Lung (tissue), 12 donors: ENCODE results near the gene MTHFD2L. TPM values are rescaled to one million over a fixed set of nuclear protein-coding genes. Genes with fewer than 3 reads are reported as not detected.

ENCODE experiments used
- ATAC-seq: fragments of 200-7000 bp; cut with Tn5 transposase; one replicate; pipeline ENCODE4 v1.9.1; 2020; ENCODE audit warnings: moderate number of reproducible peaks; ENCODE audit not compliant: insufficient read depth, low FRiP score
- DNase-seq, 3 donors: peaks; one replicate each; pipeline ENCODE4 v3.0.0-alpha.2; 2013 to 2017
- H3K27ac ChIP-seq, 2 donors: one replicate each; pipeline ENCODE4 v1.5.1; 2013; ENCODE audit warnings: mild to moderate bottlenecking in 2 of 2, moderate library complexity in 2 of 2, control low read depth in 1 of 2, inconsistent platforms in 1 of 2, low read depth in 1 of 2, low read length in 1 of 2
- H3K27me3 ChIP-seq, 3 donors: one replicate each; pipeline ENCODE4 v1.5.1; 2013; ENCODE audit warnings: low read length in 2 of 3; ENCODE audit not compliant: control insufficient read depth in 3 of 3, insufficient read depth in 3 of 3
- H3K36me3 ChIP-seq, 4 donors: one replicate each; pipeline ENCODE4 v1.5.1; 2013; ENCODE audit warnings: low read length in 4 of 4, mild to moderate bottlenecking in 1 of 4, moderate library complexity in 1 of 4; ENCODE audit not compliant: control insufficient read depth in 4 of 4, insufficient read depth in 4 of 4
- H3K4me1 ChIP-seq, 5 donors: one replicate each; pipeline ENCODE4 v1.5.1; 2013; ENCODE audit warnings: low read length in 5 of 5, mild to moderate bottlenecking in 2 of 5, moderate library complexity in 1 of 5; ENCODE audit not compliant: control insufficient read depth in 5 of 5, insufficient read depth in 5 of 5
- H3K4me3 ChIP-seq: one replicate; pipeline ENCODE4 v1.5.1; 2013; ENCODE audit warnings: mild to moderate bottlenecking, control low read depth, moderate library complexity
- H3K9ac ChIP-seq, 2 donors: one replicate each; pipeline ENCODE4 v1.5.1; 2013; ENCODE audit warnings: low read length in 2 of 2, control low read depth in 1 of 2; ENCODE audit not compliant: insufficient read depth in 1 of 2
- H3K9me3 ChIP-seq, 4 donors: one replicate each; pipeline ENCODE4 v1.5.1; 2013; ENCODE audit warnings: low read length in 3 of 4, mild to moderate bottlenecking in 1 of 4, moderate library complexity in 1 of 4; ENCODE audit not compliant: control insufficient read depth in 4 of 4, insufficient read depth in 3 of 4
- CTCF ChIP-seq: IDR thresholded peaks from 2 replicates; pipeline ENCODE4 v1.5.1; 2012; ENCODE audit warnings: mild to moderate bottlenecking; ENCODE audit errors: control extremely low read depth, extremely low read depth
- WGBS, 2 donors: extraction: QIAGEN DNeasy Blood & Tissue Kit; methylation state at CpG; one replicate each; pipeline ENCODE4 v1.1.7; 2013; 5-methylcytosine and 5-hydroxymethylcytosine counted together
- polyA plus RNA-seq, 2 donors: library from polyadenylated mRNA; stranded (reverse); fragments of 200-250 nt; gene quantifications; one replicate each; pipeline ENCODE4 v1.2.1, GENCODE V29; 2013
- total RNA-seq, 2 donors: library from RNA; depleted of rRNA in 1 of 2; stranded (reverse); fragments of >200 nt in 1 of 2; gene quantifications; one replicate each; pipeline ENCODE4 v1.2.1, GENCODE V29; 2014 to 2021
- donor health status: control.
- donor health status: control.
- donor health status: Bipolar disorder and iron deficiency.
- donor health status: healthy.
- donor health status: DM: yes; HTN: yes; CAD: no.

The MTHFD2L gene
- total and polyA plus RNA-seq, 4 donors, result 11.9 to 32.1 (median 15.4) TPM

GRCh38 chr4:74237425-74237966, 79.6 kb downstream of the MTHFD2L start:
- Histone ChIP-seq H3K4me3 (no peak overlapping the region), H3K9ac (no peak overlapping the region), H3K27me3 (no peaks in the 10 kb centered on the region), H3K36me3 (peaks cover 0 to 2% (median 0%) of the 10 kb centered on the region in 4 donors), H3K27ac (no peak overlapping the region), H3K9me3 (no peaks in the 10 kb centered on the region), H3K4me1 (no peaks in the 10 kb centered on the region)
- DNase-seq (no peak), ATAC-seq (no peak)
- WGBS, 2 donors, result 83 to 95% methylated on average over 3 of the region's 3 CpGs
- TF ChIP-seq CTCF, result no peak

GRCh38 chr4:74244049-74244448, 86.1 kb downstream of the MTHFD2L start:
- no peak for DNase-seq
- no peaks in the 10 kb centered on the region for H3K4me1 ChIP-seq
- no peak overlapping the region for H3K9ac ChIP-seq
- no peak overlapping the region for H3K4me3 ChIP-seq
- no peaks in the 10 kb centered on the region for H3K27me3 ChIP-seq
- TF ChIP-seq CTCF, result no peak
- H3K36me3 ChIP-seq, result peaks cover 0 to 2% (median 0%) of the 10 kb centered on the region in 4 donors
- H3K9me3 ChIP-seq, result no peaks in the 10 kb centered on the region
- no peak for ATAC-seq
- no peak overlapping the region for H3K27ac ChIP-seq

DNA sequence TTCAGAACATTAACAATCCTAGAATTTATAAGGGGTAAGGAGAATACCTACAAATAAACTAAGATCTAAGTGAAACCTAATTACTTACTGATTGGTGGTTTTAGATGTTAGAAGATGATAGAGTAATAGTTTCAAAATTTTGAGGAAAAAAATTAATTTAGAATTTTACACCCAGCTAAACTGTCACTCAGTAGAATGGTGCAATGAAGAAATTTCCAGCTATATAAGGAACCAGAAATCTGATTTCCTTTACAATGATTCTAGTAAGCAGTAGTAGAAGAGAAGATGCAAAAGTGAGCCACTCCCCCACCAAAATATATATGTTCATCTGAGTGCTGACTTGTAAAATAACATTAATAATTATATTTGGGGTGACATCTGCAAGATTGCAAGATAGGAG, 95.0 kb downstream of the MTHFD2L start:
- peaks cover 0 to 8% (median 2%) of the 10 kb centered on the region in 4 donors for H3K9me3 ChIP-seq
- TF ChIP-seq CTCF, result no peak
- no peak overlapping the region for H3K27ac ChIP-seq
- no peak for ATAC-seq
- no peaks in the 10 kb centered on the region for H3K36me3 ChIP-seq
- H3K4me3 ChIP-seq, result no peak overlapping the region
- no peaks in the 10 kb centered on the region for H3K27me3 ChIP-seq
- no peaks in the 10 kb centered on the region for H3K4me1 ChIP-seq
- DNase-seq, result no peak
- H3K9ac ChIP-seq, result no peak overlapping the region

DNA sequence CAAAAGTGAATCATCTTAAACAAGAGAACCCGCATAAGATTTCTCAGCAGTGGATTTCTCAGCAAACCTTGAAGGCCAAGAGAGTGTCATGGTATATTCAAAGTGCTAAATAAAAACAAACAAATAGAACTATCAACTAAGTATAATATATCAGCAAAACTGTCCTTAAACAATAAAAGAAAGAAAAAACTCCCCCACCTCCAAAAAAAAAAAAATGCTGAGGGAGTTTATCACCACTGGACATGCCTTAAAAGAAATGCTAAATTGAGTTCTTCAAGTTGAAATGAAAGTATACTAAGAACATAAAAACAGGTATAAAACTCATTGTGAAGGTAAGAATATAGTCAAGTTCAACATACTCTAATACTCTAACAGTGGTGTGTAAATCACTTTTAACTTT, 96.5 kb downstream of the MTHFD2L start:
- no peak for DNase-seq
- Histone ChIP-seq H3K4me1 (peaks cover 0 to 3% (median 0%) of the 10 kb centered on the region in 5 donors), H3K9ac (no peak overlapping the region), H3K27ac (no peak overlapping the region), H3K27me3 (no peaks in the 10 kb centered on the region), H3K36me3 (no peaks in the 10 kb centered on the region), H3K4me3 (no peak overlapping the region), H3K9me3 (peaks cover 0 to 8% (median 2%) of the 10 kb centered on the region in 4 donors)
- no peak for TF ChIP-seq CTCF
- no peak for ATAC-seq
- WGBS, 2 donors, result 97 to 100% methylated on average over 1 of the region's 1 CpG
